HEK293T (cell line): ENCODE data around the gene UBE2O.

Source experiments
- ARNT ChIP-seq: fragments of 450-650 bp; IDR thresholded peaks from 2 replicates; pipeline ENCODE4 v1.6.1; 2017; ENCODE audit warnings: mild to moderate bottlenecking
- BHLHE40 ChIP-seq: fragments of 450-650 bp; IDR thresholded peaks from 2 replicates; pipeline ENCODE4 v1.6.1; 2016; ENCODE audit warnings: mild to moderate bottlenecking, moderate library complexity, borderline replicate concordance
- FOXA1 ChIP-seq: fragments of 450-650 bp; IDR thresholded peaks from 2 replicates; pipeline ENCODE4 v1.6.1; 2016; ENCODE audit warnings: mild to moderate bottlenecking
- FOXK2 ChIP-seq: fragments of 450-650 bp; IDR thresholded peaks from 2 replicates; pipeline ENCODE4 v1.6.1; 2016; ENCODE audit warnings: mild to moderate bottlenecking
- FOXM1 ChIP-seq: fragments of 450-650 bp; IDR thresholded peaks from 2 replicates; pipeline ENCODE4 v1.6.1; 2017; ENCODE audit warnings: mild to moderate bottlenecking, borderline replicate concordance
- SP1 ChIP-seq: fragments of 450-650 bp; IDR thresholded peaks from 2 replicates; pipeline ENCODE4 v1.6.1; 2017
- SUZ12 ChIP-seq: fragments of 450-650 bp; IDR thresholded peaks from 2 replicates; pipeline ENCODE4 v1.6.1; 2016; ENCODE audit warnings: mild to moderate bottlenecking

- TF ChIP-seq ARNT: no peak
- no peak for TF ChIP-seq SUZ12
- no peak for TF ChIP-seq FOXM1
- no peak for TF ChIP-seq SP1
- no peak for TF ChIP-seq FOXK2
- no peak for TF ChIP-seq BHLHE40
- no peak for TF ChIP-seq FOXA1
Measured at GRCh38 chr17:76499267-76499667, 46.3 kb upstream of the UBE2O start.
